C4-2B (cell line): ENCODE measurements around the gene SELENOF.
"Not testable (repeated sequence)": the region's sequence is repeated elsewhere in the genome, so short reads cannot be mapped to it uniquely, and the experiment has no call there.

Source experiments
- ZFX ChIP-seq: fragments of 450-650 bp; IDR thresholded peaks from 2 replicates; pipeline ENCODE4 v1.6.1; 2017
- TF ChIP-seq, protein P1 (sequence below): fragments of 450-650 bp; conservative IDR thresholded peaks from 2 replicates; pipeline ENCODE4 v1.5.1; 2017; ENCODE audit warnings: mild to moderate bottlenecking

DNA sequence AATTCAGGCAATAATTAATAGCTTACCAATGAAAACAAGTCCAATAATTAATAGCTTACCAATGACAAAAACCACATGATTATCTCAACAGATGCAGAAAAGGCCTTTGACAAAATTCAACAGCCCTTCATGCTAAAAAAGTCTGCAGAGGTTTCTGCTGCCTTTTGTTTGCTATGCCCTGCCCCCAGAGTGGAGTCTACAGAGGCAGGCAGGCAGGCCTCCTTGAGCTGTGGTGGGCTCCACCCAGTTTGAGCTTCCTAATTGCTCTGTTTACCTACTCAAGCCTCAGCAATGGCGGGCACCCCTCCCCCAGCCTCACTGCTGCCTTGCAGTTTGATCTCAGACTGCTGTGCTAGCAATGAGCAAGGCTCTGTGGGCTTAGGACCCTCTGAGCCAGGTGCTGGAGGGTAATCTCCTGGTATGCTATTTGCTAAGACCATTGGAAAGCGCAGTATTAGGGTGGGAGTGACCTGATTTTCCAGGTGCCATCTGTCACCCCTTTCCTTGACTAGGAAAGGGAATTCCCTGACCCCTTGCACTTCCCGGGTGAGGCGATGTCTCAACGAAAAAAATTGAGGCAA is 96.6 kb downstream of the SELENOF start:
- TF ChIP-seq, protein P1, sequence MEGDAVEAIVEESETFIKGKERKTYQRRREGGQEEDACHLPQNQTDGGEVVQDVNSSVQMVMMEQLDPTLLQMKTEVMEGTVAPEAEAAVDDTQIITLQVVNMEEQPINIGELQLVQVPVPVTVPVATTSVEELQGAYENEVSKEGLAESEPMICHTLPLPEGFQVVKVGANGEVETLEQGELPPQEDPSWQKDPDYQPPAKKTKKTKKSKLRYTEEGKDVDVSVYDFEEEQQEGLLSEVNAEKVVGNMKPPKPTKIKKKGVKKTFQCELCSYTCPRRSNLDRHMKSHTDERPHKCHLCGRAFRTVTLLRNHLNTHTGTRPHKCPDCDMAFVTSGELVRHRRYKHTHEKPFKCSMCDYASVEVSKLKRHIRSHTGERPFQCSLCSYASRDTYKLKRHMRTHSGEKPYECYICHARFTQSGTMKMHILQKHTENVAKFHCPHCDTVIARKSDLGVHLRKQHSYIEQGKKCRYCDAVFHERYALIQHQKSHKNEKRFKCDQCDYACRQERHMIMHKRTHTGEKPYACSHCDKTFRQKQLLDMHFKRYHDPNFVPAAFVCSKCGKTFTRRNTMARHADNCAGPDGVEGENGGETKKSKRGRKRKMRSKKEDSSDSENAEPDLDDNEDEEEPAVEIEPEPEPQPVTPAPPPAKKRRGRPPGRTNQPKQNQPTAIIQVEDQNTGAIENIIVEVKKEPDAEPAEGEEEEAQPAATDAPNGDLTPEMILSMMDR: not testable (repeated sequence)
- not testable (repeated sequence) for TF ChIP-seq ZFX
